ENCODE results near the gene GZF1. TPM values are rescaled to one million over a fixed set of nuclear protein-coding genes. Genes with fewer than 3 reads are reported as not detected.

The GZF1 gene
- polyA plus RNA-seq, 1 experiment, result 14.3 TPM

- no peak overlapping the region for H3K27ac ChIP-seq (ENCODE audit: low read depth, low read length)
- POLR2A ChIA-PET, result no interaction called here
- no peaks in the 10 kb centered on the region for H3K27me3 ChIP-seq (ENCODE audit: control insufficient read depth, insufficient read depth, low read length)
- no peak overlapping the region for H3K4me3 ChIP-seq (ENCODE audit: low read depth, low read length)
- TF ChIP-seq, protein P1, sequence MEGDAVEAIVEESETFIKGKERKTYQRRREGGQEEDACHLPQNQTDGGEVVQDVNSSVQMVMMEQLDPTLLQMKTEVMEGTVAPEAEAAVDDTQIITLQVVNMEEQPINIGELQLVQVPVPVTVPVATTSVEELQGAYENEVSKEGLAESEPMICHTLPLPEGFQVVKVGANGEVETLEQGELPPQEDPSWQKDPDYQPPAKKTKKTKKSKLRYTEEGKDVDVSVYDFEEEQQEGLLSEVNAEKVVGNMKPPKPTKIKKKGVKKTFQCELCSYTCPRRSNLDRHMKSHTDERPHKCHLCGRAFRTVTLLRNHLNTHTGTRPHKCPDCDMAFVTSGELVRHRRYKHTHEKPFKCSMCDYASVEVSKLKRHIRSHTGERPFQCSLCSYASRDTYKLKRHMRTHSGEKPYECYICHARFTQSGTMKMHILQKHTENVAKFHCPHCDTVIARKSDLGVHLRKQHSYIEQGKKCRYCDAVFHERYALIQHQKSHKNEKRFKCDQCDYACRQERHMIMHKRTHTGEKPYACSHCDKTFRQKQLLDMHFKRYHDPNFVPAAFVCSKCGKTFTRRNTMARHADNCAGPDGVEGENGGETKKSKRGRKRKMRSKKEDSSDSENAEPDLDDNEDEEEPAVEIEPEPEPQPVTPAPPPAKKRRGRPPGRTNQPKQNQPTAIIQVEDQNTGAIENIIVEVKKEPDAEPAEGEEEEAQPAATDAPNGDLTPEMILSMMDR (IDR thresholded peaks at IDR 0.05; ENCODE audit: low read depth, low read length), result no peak
- DNase-seq (ENCODE audit: low read depth, low spot score), result no peak
- CTCF ChIA-PET, result interaction anchor here (0.9 to 1.3 kb wide), 2 partner anchors 28 to 64 kb away, joined by 3 to 8 read pairs; no protein-coding TSS in a partner anchor
- no peaks in the 10 kb centered on the region for H3K9me3 ChIP-seq (ENCODE audit: control insufficient read depth, insufficient read depth, low read length)
These were observed 52.0 kb downstream of the GZF1 start for GRCh38 chr20:23413862-23414422.

DNA sequence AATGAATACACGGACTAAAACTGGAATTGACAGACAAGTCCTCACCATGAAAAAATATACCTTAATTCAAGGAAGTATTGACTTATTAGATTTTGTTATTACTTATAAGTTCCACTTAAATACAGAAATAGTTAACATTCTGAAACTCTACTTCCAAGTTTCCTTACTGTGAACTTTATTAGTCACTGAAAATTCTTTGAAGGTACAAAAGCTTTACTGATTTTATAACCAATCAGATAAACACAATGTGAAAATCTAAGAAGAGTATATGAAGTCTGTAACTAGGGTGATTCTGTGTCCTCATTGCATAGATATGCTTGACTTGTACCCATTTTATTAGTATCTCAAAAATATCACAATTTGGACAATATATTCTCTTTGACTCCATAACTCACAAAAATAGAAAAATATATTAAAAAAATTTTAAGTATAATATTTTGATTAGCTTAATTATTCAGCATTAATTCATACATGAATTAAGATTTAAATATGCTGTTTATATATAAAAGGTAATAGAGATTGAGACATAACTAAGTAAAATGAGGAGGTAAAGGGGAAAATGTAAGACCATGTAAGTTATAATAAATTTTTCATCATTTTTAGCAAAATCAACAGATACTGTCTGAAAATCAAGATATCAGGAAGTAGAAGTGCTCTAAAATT is 52.7 kb downstream of the GZF1 start:
- TF ChIP-seq, protein P1 (IDR thresholded peaks at IDR 0.05; ENCODE audit: low read depth, low read length), result no peak
- H3K27ac ChIP-seq (ENCODE audit: low read depth, low read length), result no peak overlapping the region
- H3K9me3 ChIP-seq (ENCODE audit: control insufficient read depth, insufficient read depth, low read length), result no peaks in the 10 kb centered on the region
- ChIA-PET CTCF (interaction anchor here (0.9 to 1.4 kb wide), 3 partner anchors 27 to 65 kb away, joined by 3 to 8 read pairs (median 3); no protein-coding TSS in a partner anchor), POLR2A (no interaction called here)
- H3K27me3 ChIP-seq (ENCODE audit: control insufficient read depth, insufficient read depth, low read length), result no peaks in the 10 kb centered on the region
- H3K4me3 ChIP-seq (ENCODE audit: low read depth, low read length), result no peak overlapping the region
- no peak for DNase-seq (ENCODE audit: low read depth, low spot score)

DNA sequence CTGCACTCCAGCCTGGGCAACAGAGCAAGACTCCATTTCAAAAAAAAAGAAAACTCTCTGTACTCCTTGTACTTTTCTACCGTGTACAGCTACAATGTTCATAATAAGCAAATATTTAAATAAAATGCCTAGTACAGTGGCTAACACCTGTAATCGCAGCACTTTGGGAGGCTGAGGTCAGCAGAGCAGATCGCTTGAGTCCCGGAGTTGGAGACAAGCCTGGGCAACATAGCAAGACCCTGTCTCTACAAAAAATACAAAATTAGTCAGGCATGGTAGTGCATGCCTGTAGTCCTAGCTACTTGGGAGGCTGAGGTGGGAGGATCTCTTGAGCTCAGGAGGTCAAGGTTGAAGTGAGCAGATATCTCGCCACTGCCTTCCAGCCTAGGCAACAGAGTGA is 53.6 kb downstream of the GZF1 start:
- TF ChIP-seq, protein P1 (IDR thresholded peaks at IDR 0.05; ENCODE audit: low read depth, low read length), result no peak
- Histone ChIP-seq H3K27me3 (ENCODE audit: control insufficient read depth, insufficient read depth, low read length) (no peaks in the 10 kb centered on the region), H3K4me3 (ENCODE audit: low read depth, low read length) (no peak overlapping the region), H3K9me3 (ENCODE audit: control insufficient read depth, insufficient read depth, low read length) (no peaks in the 10 kb centered on the region; the same call in 1 of the 2 replicates), H3K27ac (ENCODE audit: low read depth, low read length) (no peak overlapping the region)
- ChIA-PET CTCF (interaction anchor here (1.4 kb wide), 1 partner anchor 49 kb away, joined by 3 read pairs; no protein-coding TSS in a partner anchor), POLR2A (no interaction called here)
- DNase-seq (ENCODE audit: low read depth, low spot score), result no peak

DNA sequence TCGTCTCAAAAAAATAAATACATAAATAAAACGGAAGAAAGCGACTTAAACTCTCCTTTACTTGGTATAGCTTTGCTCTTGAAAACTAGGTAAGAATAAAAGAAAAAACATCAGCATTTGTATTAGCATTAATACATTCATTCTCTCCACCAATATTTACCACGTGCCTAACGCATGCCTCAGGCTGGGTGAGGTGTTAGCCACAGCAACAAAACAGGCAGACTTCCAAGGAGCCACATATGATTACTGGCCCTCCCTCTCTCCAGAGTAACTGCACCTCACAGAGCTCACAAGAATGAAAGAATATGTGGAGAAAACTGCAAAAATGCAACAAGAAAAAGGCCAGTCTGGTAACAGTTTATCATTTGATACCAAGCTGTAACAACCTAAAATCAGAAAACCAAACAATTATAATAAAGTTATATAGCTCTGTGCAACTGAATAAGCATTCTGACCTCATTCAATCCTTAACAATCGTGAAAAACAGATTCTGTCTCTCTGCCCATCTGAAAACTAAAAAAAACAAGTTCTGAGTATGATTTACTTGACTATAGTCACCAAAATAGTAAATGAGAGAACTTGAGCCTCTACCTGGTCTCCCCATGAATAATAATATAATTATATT is 54.1 kb downstream of the GZF1 start:
- no peak overlapping the region for H3K4me3 ChIP-seq (ENCODE audit: low read depth, low read length)
- no peaks in the 10 kb centered on the region; the same call in 1 of the 2 replicates for H3K9me3 ChIP-seq (ENCODE audit: control insufficient read depth, insufficient read depth, low read length)
- DNase-seq (ENCODE audit: low read depth, low spot score), result no peak
- CTCF ChIA-PET, result interaction anchor here (0.7 to 1.4 kb wide), 4 partner anchors 12 to 66 kb away, joined by 3 to 6 read pairs (median 3); no protein-coding TSS in a partner anchor
- H3K27ac ChIP-seq (ENCODE audit: low read depth, low read length), result no peak overlapping the region
- no peaks in the 10 kb centered on the region for H3K27me3 ChIP-seq (ENCODE audit: control insufficient read depth, insufficient read depth, low read length)
- TF ChIP-seq, protein P1 (IDR thresholded peaks at IDR 0.05; ENCODE audit: low read depth, low read length), result no peak
- POLR2A ChIA-PET, result no interaction called here

DNA sequence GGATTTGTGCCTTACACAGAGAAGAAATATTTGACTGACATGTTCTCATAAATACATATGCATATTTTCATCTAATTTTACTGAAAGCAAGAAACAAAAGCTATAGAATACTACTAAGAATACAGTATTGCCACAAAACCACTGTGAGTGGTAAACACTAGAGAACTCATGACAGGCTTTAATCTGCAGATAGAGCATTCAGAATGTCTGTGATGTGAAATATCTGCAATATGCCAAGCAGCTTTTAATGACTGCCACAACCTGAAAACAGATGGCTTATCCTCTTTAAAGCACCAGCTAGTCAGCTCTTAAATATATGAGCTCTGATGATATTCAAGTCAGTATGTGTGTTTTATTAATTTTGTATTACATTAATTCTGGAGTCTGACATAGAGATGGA is 55.9 kb downstream of the GZF1 start:
- Histone ChIP-seq H3K9me3 (ENCODE audit: control insufficient read depth, insufficient read depth, low read length) (no peaks in the 10 kb centered on the region; the same call in 1 of the 2 replicates), H3K4me3 (ENCODE audit: low read depth, low read length) (no peak overlapping the region), H3K27me3 (ENCODE audit: control insufficient read depth, insufficient read depth, low read length) (no peaks in the 10 kb centered on the region), H3K27ac (ENCODE audit: low read depth, low read length) (no peak overlapping the region)
- TF ChIP-seq, protein P1 (IDR thresholded peaks at IDR 0.05; ENCODE audit: low read depth, low read length), result no peak
- DNase-seq (ENCODE audit: low read depth, low spot score), result no peak
- ChIA-PET CTCF (interaction anchor here (1.3 to 1.4 kb wide), 3 partner anchors 12 to 68 kb away, joined by 4 to 9 read pairs (median 6); no protein-coding TSS in a partner anchor), POLR2A (no interaction called here)

Data from AG04450 (cell line).